Suprapubic skin (tissue), 4 donors: ENCODE data around the gene CFAP100.

Experiments
- CTCF ChIP-seq, 2 donors: fragments of 200-600 bp in 1 of 2; fragments of 450-650 bp in 1 of 2; sonication (generic) in 1 of 2; IDR thresholded peaks; one replicate each; pipeline ENCODE4 v1.5.1; 2016 to 2019; ENCODE audit warnings: antibody characterized with exemption in 2 of 2, mild to moderate bottlenecking in 1 of 2, moderate library complexity in 1 of 2
- EP300 ChIP-seq: sonication (generic); formaldehyde crosslinking; IDR thresholded peaks from one replicate; pipeline ENCODE4 v1.6.1; 2017; ENCODE audit warnings: antibody characterized with exemption
- POLR2A ChIP-seq, 2 donors: fragments of 450-650 bp; IDR thresholded peaks; one replicate each; pipeline ENCODE4 v1.6.1; 2017; ENCODE audit warnings: antibody characterized with exemption in 2 of 2, mild to moderate bottlenecking in 2 of 2, moderate library complexity in 2 of 2
- POLR2AphosphoS5 ChIP-seq, 3 donors: sonication (generic); formaldehyde crosslinking; IDR thresholded peaks; one replicate each; pipeline ENCODE4 v1.6.1; 2017; ENCODE audit warnings: antibody characterized with exemption in 3 of 3

- TF ChIP-seq POLR2A (IDR thresholded peaks at IDR 0.05) = no peak
- no peak for TF ChIP-seq CTCF (IDR thresholded peaks at IDR 0.05)
- TF ChIP-seq POLR2AphosphoS5 (IDR thresholded peaks at IDR 0.05) = no peak
- TF ChIP-seq EP300 = no peak
Measured at GRCh38 chr3:126463521-126463920, 68.8 kb downstream of the CFAP100 start.
